ENCODE data around the gene CALCA. TPM values are rescaled to one million over a fixed set of nuclear protein-coding genes. Genes with fewer than 3 reads are reported as not detected.
"Not testable (repeated sequence)": the region's sequence is repeated elsewhere in the genome, so short reads cannot be mapped to it uniquely, and the experiment has no call there.

Gene CALCA
- total RNA-seq, result not detected in 2 replicates

GRCh38 chr11:14971865-14972580, at the start of gene CALCA:
Gene CALCA, minus strand, starts transcription at chr11:14972351. Its CDS starts 1,159 bp downstream, at chr11:14971192.
- H3K9me3 Mint-ChIP-seq, result no peaks in the 10 kb centered on the region
- POLR2A ChIA-PET, result no interaction called here
- H3K36me3 Mint-ChIP-seq (ENCODE audit: low read depth), result no peaks in the 10 kb centered on the region
- H3K27ac Mint-ChIP-seq, result no peak within 1 kb of the TSS
- peaks cover 30% of the 10 kb centered on the region for H3K4me1 Mint-ChIP-seq
- CTCF ChIA-PET, result no interaction called here
- DNase-seq, result no peak
- intact Hi-C loops (cut with micrococcal nuclease), result loop anchor here (2.0 to 5.0 kb wide), 3 partner anchors 80 to 1695 kb away; partner anchors contain the start of genes BMAL1 and CYP2R1
- ATAC-seq (ENCODE audit: low read depth), result no peak
- H3K4me3 Mint-ChIP-seq, result peak within 1 kb of the TSS; percentile 62
- H3K27me3 Mint-ChIP-seq, result peaks cover 81% of the 10 kb centered on the region
- no peak for TF ChIP-seq CTCF (IDR thresholded peaks at IDR 0.05)

GRCh38 chr11:15016200-15016599, 44.0 kb upstream of the CALCA start:
- Mint-ChIP-seq H3K4me3 (no peak overlapping the region), H3K4me1 (no peaks in the 10 kb centered on the region), H3K36me3 (ENCODE audit: low read depth) (no peaks in the 10 kb centered on the region), H3K27me3 (peaks cover 31% of the 10 kb centered on the region), H3K9me3 (peaks cover 25% of the 10 kb centered on the region), H3K27ac (no peak overlapping the region)
- DNase-seq, result no peak
- intact Hi-C loops (cut with micrococcal nuclease), result no loop called here
- CTCF ChIA-PET, result interaction anchor here (1.3 kb wide), 1 partner anchor 10 kb away, joined by 7 read pairs; no protein-coding TSS in a partner anchor
- no peak for ATAC-seq (ENCODE audit: low read depth)
- TF ChIP-seq CTCF (IDR thresholded peaks at IDR 0.05), result no peak
- POLR2A ChIA-PET, result no interaction called here

- intact Hi-C loops (cut with micrococcal nuclease), result no loop called here
- DNase-seq (no peak), ATAC-seq (ENCODE audit: low read depth) (no peak)
- Mint-ChIP-seq H3K27me3 (peaks cover 25% of the 10 kb centered on the region), H3K4me1 (no peaks in the 10 kb centered on the region), H3K36me3 (ENCODE audit: low read depth) (no peaks in the 10 kb centered on the region), H3K4me3 (no peak overlapping the region), H3K27ac (no peak overlapping the region), H3K9me3 (peaks cover 15% of the 10 kb centered on the region)
- CTCF ChIA-PET, result no interaction called here
- no peak for TF ChIP-seq CTCF (IDR thresholded peaks at IDR 0.05)
- POLR2A ChIA-PET, result no interaction called here
These were observed 39.7 kb upstream of the CALCA start for GRCh38 chr11:15011776-15012345.

GRCh38 chr11:15010865-15011264, 38.7 kb upstream of the CALCA start:
- ATAC-seq (ENCODE audit: low read depth) (no peak), DNase-seq (no peak)
- Mint-ChIP-seq H3K4me3 (no peak overlapping the region), H3K36me3 (ENCODE audit: low read depth) (no peaks in the 10 kb centered on the region), H3K4me1 (no peaks in the 10 kb centered on the region), H3K27ac (no peak overlapping the region), H3K27me3 (peaks cover 23% of the 10 kb centered on the region), H3K9me3 (peaks cover 7% of the 10 kb centered on the region)
- CTCF ChIA-PET, result no interaction called here
- POLR2A ChIA-PET, result no interaction called here
- no peak for TF ChIP-seq CTCF (IDR thresholded peaks at IDR 0.05)
- intact Hi-C loops (cut with micrococcal nuclease), result no loop called here

GRCh38 chr11:15006139-15006759, 34.1 kb upstream of the CALCA start:
- TF ChIP-seq CTCF (IDR thresholded peaks at IDR 0.05), result no peak
- Mint-ChIP-seq H3K27me3 (peaks cover 32% of the 10 kb centered on the region), H3K36me3 (ENCODE audit: low read depth) (no peaks in the 10 kb centered on the region), H3K4me1 (no peaks in the 10 kb centered on the region), H3K9me3 (no peaks in the 10 kb centered on the region), H3K4me3 (no peak overlapping the region), H3K27ac (no peak overlapping the region)
- intact Hi-C loops (cut with micrococcal nuclease), result loop anchor here (1.0 kb wide), 5 partner anchors 32 to 507 kb away; partner anchors contain the start of gene COPB1
- ChIA-PET POLR2A (interaction anchor here (1.5 kb wide), 1 partner anchor 100 kb away, joined by 6 read pairs; no protein-coding TSS in a partner anchor), CTCF (interaction anchor here (0.7 to 3.8 kb wide), 17 partner anchors 10 to 505 kb away, joined by 3 to 104 read pairs (median 4); partner anchors contain the start of gene CYP2R1)
- ATAC-seq (ENCODE audit: low read depth) (peak; percentile 42), DNase-seq (no peak)

GRCh38 chr11:14988133-14988532, 16.0 kb upstream of the CALCA start:
- H3K36me3 Mint-ChIP-seq (ENCODE audit: low read depth); ATAC-seq (ENCODE audit: low read depth); POLR2A ChIA-PET; H3K27ac Mint-ChIP-seq; intact Hi-C loops (cut with micrococcal nuclease); H3K4me1 Mint-ChIP-seq; CTCF ChIA-PET; H3K9me3 Mint-ChIP-seq; DNase-seq; H3K4me3 Mint-ChIP-seq: not testable (repeated sequence)
- peaks cover 38% of the 10 kb centered on the region for H3K27me3 Mint-ChIP-seq

Measured in activated B cell treated with CpG ODN at 0.5 μM for 24 hours (primary cell).